ENCODE data around the gene DOP1B.
A peak's percentile ranks its signal among the peaks of the same experiment; 100 is the strongest.
"Not testable (repeated sequence)": the region's sequence is repeated elsewhere in the genome, so short reads cannot be mapped to it uniquely, and the experiment has no call there.

The DOP1B gene

DNA sequence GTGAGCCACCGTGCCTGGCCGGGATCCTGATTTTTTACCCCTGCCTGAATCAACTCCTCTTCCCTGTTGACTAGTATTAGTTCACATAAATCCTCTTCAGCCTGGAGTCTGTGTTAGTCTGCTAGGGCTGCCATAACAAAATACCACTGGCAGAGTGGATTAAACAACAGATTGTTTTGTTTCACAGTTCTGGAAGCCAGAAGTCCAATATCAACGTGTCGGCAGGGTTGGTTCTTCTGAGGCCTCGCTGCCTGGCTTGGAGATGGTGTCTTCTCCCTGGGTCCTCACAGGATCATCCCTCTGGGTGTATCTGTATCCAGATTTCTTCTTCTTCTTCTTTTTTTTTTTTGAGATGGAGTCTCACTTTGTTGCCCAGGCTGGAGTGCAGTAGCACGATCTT, 18.2 kb downstream of the DOP1B start:
- DNase-seq, result no peak

DNA sequence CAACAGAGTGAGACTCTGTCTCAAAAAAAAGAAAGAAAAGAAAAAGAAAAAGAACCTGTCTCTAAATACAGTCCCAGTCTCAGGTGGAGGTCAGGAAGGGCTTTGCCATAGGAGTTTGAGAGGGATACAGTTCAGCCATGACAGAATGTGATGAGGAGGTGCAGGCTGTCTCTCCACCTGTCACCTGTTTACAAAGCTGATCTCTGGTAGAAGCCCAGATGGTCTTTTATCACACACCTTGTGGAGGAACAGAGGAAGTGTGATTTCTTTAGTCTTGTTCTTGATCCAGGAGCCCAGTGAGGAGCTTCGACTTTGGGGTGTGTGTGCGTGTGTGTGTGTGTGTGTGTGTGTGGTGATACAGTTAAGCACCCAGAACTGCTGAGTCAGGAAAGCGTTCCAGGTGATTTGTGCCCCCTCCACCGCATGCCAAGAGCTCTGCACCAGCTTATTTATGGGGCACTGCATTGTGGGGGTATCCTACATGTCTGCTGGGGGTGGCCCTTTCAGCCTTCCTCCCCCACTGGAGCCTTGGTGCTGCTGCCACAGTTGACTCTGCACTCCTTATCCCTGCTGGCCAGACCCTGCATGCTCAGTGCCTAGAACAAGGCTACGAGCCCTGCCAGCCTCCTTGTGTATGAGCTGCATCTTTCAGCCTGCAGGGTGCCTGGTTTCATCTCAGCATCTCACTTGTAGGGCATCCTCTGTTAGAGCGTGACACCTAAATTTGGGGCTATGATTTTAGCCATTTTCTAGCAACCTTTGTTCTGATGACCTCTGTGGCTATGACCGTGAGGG, 19.3 kb downstream of the DOP1B start:
- DNase-seq, result no peak

DNA sequence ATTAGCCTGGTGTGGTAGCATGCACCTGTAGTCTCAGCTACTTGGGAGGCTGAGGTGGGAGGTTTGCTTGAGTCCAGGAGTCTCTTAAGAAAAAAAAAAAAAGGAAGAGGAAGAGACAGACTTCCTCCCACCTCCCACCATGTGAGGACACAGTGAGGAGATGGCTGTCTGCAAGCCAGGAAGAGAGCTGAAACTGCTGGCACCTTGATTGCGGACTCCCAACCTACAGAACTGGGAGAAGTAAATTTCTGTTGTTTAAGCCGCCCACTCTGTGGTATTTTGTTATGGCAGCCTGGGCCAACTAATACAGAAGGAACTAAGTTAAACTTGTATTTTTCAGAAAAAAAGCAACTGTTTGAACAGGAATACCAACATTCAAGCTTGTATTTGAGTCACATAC, 21.7 kb downstream of the DOP1B start:
- DNase-seq, result no peak

DNA sequence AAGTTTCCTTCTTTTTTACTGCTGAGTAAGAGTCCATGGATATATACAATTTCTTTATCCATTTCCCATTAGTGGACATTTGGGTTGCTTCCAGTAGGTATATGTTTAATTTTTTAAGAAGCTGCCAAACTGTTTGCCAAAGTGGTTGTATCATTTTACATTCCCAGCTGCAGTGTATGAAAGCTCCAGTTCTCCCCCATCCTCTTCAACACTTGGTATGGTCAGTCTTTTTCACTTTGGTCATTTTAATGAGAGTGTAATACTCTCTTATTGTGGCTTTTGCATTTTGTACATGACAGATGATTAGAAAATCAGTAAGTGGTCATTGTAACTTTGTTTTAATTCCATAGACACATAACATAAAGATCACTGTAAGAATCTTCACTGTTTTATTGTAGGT, 22.5 kb downstream of the DOP1B start:
- no peak for DNase-seq

DNA sequence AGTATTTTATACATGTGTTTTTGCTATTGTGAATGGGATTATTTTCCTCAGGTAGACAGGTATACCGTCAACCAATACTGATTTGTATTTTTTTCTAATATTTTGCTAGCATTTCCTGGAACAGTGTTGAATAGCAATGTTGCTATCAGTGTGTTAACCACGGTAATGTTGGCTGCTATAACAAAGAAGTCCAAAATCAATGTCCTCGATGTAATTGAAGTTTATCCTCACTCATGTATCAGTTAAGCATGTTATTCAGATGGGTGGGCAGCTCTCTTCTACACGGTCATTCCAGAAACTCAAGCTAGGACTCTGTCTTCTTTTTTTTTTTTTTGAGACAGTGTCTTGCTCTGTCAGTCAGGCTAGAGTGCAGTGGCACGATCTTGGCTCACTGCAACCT, 24.3 kb downstream of the DOP1B start:
- no peak for DNase-seq

DNA sequence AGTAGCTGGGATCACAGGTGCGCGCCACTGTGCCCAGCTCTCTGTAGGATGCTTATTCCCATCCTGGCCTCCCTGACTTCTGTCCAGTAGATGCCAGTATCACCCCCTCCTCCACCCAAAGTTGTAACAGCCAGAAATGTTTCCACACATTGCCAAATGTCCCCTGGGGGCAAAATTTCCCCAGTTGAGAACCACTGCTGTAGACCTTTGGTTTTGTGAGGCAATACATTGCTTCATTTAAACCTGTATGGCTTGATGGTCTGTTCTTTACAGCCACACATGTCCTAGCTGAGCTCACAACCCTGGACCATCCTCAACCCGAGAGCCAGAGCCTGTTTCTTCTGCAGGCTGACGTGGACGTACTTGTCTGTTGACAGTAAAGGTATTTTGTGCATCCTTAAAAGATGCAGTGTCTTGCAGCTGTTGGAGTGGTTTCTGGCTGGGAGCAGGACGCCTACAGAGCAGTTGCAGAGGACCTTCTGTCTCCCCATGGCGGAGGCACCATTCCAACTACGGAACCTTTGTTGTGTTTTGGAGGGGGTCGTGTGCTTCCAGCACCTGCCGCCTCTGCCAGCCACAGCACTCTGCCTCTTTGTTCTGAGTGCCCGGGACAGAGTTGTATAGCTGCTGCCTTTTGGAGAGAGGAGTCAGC, 26.6 kb downstream of the DOP1B start:
- no peak for DNase-seq

DNA sequence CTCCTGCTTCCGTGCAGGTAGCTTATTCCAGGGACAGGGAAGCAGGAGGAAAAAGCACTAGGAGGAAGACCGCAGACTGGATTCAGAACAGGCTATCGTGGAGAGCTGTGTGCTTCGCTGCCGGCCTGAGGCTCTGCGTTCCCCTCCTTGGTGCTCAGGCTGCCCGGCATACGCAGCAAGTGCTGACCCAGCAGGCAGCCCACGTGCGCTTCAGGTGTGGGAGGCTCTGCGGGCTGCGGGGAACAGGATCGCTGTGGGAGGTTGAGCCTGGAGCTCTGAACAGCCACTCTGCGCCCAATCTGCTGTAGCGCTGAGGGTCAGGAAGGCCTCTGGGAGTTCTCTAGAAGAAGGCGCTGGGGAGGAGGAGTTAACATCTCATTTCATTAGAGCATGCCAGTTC, 27.9 kb downstream of the DOP1B start:
- DNase-seq, result no peak

DNA sequence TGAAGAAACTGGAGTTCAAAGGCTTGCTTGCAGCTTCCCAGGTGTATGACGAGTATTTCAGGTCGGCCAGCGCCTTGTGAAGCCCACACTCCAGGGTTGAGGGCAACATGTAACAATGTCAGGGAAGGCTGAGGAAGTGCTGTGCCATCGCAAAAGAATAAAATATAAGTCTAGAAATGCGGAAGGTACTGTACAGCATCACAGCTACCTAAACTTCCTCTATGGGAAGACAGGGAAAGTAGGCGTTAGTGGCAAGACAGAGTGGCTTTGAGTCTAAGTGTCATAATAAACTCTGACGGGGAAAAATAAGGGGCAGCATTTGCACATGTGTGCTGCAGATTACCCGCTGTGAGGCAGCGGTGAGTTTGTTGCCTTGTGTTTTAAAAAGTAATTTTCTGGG, 28.9 kb downstream of the DOP1B start:
- DNase-seq, result no peak

DNA sequence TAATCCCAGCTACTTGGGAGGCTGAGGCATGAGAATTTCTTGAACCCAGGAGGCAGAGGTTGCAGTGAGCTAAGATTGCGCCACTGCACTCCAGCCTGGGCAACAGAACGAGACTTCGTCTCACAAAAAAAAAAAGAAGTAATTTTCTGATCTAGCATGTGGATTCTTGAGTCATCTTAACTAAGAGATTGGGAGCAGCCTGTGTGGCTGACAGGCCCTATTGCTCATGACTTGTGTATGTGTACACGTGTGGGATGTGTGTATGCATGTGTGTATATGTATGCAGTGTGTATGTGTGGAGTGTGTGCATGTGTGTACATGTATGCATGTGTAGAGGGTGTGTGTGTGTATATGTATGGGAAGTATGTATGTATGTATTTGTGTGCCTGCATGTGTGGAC, 29.5 kb downstream of the DOP1B start:
- DNase-seq, result no peak

DNA sequence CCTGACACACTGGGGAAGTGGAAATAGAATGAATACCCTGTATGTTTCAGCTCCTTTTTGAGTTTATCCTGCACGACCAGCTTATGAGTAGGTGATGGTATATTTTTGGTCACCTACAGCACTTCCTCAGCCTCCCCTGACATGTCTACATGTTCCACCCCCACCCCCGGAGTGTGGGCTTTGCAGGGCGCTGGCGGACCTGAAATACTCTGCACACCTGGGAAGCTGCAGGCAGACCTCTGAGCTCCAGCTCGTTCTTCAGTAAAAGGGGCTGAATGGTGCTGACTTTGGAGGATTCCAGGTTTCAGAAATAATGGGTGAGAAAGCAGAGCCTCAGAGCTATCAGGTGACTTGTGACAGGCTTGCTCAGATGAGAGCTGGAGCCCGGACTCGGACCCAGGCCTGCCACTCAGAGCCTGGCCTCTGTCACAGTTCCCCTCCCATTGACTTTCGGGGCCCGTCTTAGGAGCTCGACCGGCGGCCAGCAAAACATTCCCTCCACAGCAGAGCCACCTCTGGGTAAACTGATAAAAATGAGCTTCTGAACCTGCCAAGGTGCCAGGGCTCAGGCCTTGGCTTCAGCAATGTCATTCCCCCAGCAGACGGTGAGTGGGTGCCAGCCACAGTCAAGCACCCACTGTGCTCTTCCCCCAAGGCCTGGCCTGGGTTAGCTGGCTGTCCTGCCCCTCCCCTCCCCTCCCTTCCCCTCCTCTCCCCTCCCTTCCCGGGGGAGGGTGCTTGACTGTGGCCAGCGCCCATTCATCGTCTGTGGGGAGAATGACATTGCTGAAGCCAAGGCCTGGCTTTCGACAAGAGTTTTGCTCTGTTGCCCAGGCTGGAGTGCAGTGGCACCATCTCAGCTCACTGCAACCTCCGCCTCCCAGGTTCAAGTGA, 30.1 kb downstream of the DOP1B start:
- no peak for DNase-seq

DNA sequence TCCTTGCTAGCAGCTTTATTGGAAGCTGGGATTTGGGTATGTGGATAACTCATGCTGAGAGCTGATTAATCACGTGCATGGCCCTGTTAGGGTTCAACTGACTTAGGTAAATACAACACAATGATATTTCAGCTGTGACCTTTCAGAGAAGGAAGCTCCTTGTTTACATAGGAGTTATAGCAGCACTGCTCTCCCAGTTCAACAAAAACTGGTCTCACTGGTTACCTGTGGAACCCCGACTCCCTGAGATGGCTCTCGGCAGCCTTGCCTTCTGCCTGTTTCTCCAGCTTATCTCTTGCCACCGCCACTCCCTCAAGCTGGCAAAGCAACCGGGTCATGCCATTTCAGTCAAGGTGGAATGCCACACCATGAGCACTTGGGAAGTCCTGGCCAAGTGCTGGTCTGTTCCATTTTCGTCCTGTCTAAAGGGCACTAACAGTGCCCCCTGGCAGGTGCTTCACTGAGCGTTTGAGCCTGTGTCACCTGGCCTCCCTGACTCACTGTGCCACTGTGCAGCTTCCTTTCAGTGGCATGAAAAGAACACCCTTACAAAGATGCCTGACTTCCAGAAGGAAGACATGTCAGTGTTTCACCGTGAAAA, 31.6 kb downstream of the DOP1B start:
- DNase-seq, result no peak

DNA sequence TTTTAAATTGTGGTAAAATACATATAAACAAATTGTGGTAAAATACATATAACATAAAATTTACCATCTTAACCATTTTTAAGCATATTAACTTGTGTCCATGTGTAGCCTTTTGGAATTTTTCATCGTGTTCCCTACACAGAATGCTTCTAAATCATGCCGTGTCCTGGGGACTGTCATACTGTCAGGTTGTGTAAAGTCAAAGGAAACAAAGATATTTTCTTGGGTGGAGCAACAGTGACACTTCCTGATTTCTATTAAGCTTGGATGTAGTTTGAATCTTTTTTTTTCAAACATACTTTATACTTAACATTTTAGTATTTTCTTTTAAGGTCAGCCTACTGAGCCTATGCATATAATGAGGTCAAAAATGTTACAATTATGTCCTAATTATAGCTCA, 32.3 kb downstream of the DOP1B start:
- no peak for DNase-seq

DNA sequence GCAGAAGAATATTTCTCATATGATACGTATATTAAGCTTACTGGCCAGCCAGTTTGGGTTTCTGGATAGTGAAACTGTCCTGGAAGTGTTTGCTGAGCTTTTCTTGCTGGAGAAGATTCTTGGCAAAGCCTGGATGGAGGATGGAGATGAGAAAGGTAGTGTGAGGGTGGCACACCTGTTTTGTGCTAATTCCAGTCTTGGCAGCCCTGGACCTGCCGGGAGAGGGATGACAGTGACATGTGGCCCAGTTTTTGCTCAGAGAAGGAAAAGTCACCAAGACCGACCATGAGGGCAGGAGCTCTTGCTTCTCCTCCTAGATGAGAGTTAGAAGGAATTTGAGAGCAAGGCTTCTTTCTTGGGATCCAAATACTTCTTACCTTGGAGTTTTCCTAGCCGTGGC, 34.1 kb downstream of the DOP1B start:
- no peak for DNase-seq

DNA sequence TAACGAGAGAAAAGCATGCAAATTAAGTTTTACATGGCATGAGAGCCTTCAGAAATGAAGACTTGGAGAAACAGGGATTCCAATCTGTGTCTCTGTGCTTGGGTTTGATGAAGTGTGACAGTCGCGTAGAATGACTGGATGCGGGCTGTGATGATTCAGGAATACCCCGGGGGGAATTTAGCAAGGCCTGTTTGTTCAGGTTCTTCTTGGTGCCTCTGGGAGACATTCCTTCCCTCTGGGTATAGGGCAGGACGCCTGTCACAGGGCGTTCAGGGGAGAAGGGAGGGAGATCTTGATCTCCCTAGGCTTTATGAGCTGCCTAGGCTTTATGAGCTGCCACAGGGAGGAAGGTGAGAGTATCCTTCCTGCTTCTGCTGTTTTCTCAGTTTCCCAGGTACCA, 36.6 kb downstream of the DOP1B start:
- DNase-seq, result no peak

DNA sequence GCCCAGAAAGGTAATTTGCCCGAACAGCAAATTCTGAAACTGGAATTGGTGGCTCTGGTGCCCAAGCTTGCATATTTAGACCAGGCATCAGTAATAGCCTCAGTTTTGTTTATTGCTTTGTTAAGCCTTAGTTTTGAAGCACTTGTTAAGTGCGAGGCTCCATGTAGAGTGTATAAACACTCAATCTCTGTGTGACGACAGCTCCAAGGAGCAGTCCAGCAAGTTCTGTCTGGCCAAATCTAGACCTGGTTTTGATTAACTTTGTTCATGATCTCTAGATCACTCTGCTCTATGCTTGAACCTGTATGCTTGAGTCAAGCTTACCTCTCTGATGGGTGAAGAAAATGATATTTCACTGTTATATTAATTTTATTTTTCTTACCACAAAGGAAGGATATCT, 37.4 kb downstream of the DOP1B start:
- no peak for DNase-seq

DNA sequence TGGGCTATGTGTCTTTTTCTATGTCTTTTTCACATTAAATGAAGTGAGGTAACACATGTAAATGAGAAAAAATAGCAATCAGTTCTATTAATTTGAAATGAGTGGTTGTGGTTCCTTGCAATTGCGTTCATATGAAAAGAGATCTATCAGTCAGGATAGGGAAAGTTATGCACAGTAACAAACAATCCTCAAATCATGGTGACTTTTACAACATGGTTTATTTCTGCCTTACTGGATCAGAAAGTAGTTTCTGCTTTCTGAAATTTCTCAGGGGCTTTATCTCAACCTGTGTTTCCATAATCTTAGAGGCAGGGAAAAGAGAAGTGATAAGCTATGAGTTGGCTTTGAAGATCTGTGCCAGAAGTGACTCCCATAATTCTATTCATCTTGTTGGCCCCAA, 39.0 kb downstream of the DOP1B start:
- no peak for DNase-seq

DNA sequence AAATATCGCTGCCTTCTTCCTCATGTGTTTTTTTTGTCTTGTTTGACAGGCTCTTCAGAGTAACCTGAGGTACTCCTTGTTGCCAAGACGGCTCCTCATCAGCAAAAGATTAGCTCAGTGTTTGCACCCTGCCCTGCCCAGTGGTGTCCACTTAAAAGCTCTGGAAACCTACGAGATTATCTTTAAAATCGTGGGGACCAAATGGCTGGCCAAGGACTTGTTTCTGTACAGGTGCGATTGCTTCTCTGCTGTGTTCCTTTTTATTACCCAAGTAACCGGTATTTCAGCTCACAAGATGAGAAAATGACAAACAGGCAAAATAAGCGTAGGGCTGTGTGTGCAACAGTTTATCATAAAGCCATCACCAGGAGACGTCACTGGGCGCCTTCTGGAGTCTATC, 42.4 kb downstream of the DOP1B start:
- DNase-seq, result no peak

DNA sequence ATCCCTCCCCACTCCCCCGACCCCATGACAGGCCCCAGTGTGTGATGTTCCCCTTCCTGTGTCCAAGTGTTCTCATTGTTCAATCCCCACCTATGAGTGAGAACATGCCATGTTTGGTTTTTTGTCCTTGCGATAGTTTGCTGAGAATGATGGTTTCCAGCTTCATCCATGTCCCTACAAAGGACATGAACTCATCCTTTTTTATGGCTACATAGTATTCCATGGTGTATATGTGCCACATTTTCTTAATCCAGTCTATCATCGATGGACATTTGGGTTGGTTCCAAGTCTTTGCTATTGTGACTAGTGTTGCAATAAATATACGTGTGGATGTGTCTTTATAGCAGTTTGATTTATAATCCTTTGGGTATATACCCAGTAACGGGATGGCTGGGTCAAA, 43.0 kb downstream of the DOP1B start:
- not testable (repeated sequence) for DNase-seq

DNA sequence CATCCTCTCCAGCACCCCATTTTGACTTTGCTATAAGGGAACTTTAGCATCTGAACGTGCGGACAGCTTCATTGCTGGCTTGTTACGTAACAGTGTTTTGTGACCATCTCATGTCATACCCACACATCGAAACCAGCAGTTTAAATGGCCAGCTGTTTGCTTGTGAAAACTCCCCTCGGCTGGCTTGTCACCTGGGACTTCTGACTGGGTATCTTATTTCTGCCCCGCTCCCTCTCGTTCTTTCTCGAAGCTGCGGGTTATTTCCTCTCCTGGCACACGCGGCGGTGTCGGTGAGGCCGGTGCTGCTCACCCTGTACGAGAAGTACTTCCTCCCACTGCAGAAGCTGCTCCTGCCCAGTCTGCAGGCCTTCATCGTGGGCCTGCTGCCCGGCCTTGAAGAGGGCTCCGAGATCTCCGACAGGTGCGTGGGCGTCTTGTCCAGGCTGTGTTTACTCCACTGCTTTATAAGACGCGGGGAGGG, 43.5 kb downstream of the DOP1B start:
- no peak for DNase-seq

DNA sequence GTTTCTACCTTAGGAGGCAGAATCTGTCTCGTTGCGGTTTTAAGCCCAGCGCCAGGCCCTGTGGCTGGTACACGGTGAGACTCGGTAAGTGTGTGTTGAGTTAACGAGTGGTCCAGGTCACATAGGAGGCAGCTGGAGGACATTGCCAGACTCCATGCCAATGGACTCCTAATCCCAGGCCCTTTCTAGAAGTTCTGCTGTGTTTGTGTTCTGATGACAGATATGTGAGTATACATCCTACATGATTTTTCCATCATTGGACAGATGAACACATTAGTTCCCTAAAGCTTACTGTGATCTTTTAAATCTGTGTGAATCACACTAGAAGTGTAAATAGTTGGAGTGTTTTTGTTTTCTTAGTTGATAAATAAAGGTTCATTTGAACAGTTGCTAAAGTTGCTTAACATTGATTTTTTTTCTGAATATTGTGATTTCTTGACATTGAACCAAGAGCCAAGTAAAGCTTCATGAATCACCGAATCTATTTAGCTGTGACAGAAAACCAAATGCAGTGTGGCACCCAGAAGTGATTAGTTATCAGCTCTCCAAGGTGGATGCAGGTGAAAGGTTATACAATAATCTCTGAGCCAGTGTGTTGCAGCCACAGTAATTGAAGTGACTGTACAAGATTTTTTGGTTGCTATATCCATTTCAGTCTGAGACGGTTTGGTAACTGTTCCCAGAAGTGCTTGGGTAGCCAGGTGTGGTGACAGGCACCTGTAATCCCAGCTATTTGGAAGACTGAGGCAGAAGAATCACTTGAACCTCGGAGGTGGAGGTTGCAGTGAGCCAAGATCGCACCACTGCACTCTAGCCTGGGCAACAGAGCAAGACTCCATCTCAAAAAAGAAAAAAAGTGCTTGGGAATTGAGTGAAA, 46.3 kb downstream of the DOP1B start:
- no peak for DNase-seq

DNA sequence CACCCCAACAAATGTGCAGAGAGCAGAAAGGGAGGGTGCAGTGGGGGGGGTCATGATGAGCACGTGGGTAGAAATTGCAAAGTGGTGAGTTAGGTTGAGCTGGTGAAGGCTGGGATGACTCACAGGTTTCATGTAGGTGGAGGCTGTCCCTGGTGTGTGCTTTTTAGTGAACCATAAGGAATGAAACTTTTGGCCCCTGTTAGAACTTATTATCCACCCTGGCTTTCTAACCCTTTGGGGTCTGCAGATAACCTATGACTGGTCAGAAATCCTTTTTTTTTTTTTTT, 46.9 kb downstream of the DOP1B start:
- DNase-seq, result peak; percentile 64

DNA sequence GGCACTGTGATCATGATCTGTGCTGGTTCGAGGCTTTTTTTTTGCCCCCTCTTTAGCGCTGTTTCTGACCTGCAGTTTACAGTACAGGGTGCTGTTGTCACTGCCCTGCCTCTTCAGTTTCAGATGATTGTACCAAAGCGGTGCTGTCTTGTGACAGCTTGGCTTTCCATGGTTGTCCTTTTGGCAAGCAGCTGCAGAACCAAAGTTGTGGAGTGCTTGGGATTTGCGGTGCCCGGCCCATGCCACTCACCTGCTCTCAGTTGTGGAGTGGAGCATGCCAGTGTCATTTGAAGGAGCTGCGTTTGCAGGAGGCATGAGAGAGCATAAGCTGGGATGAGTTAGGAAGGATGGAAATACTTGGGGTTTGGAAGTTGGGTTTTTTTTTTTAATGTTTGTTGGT, 48.4 kb downstream of the DOP1B start:
- DNase-seq, result no peak

DNA sequence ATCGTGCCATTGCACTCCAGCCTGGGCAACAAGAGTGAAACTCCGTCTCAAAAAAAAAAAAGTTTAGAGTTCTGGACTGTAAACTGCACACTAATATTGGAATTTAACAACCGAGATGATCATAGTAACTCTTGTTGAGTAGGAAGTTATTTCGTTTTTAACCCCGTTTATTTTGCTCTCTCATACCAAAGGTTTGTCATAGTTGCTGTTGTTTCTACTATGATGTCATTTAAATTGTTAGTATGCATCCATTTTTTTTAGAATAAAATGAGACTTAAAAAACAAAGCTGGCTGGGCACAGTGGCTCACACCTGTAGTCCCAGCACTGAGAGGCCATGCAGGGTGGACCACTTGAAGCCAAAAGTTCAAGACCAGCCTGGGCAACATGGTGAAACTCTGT, 49.3 kb downstream of the DOP1B start:
- no peak for DNase-seq
